HG03060 (cell line): ENCODE measurements around the gene DIPK1B.
"Not testable (repeated sequence)": the region's sequence is repeated elsewhere in the genome, so short reads cannot be mapped to it uniquely, and the experiment has no call there.

Experiments
- ATAC-seq: cut with Tn5 transposase; IDR thresholded peaks from one replicate; pipeline ENCODE4 v1.9.1; 2021; ENCODE audit warnings: low read depth, moderate number of reproducible peaks; ENCODE audit not compliant: unreplicated experiment

DIPK1B gene

GRCh38 chr9:136697821-136698526, 14.4 kb upstream of the DIPK1B start:
- no peak for ATAC-seq

- ATAC-seq = no peak
Measured at GRCh38 chr9:136698635-136699246, 13.6 kb upstream of the DIPK1B start.

- no peak for ATAC-seq
Measured at GRCh38 chr9:136700304-136700703, 12.1 kb upstream of the DIPK1B start.

DNA sequence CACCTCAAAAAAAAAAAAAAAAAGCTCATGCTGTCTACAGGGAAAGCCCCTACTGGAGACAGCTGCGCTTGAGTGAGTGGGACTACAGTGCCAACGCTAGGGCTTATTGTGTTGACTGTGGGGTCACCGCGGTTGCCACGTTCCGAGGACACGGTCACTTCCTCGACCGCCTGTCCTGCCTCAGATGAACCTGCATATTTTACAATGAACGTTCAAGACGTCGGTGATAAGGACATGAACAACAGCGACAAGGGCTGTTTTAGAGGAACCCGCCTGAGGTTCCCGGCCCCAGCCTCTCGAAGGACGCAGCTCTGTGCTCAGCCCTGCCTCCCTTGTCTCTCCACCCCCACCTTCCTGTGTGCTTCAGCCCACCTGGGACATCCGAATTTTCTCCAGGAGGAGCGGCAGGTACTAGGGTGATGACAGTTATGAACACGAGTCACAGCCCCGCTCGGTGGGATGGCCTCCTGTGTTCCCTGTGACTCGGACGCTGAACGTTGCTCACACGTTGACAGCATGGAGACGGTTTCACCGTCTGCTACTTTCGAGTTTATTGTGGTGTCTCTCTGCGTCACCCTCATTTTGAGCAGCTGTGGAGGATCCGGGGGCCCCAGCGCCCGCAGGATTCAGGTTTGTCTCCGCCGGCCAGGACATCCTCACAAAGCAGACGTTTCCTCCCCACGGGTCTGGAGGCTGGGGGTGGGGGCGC, 11.3 kb upstream of the DIPK1B start:
- no peak for ATAC-seq

GRCh38 chr9:136701668-136702053, 10.7 kb upstream of the DIPK1B start:
- no peak for ATAC-seq

- no peak for ATAC-seq
Measured at GRCh38 chr9:136703276-136703860, 9.0 kb upstream of the DIPK1B start.

GRCh38 chr9:136704741-136705140, 7.6 kb upstream of the DIPK1B start:
- ATAC-seq = not testable (repeated sequence)

DNA sequence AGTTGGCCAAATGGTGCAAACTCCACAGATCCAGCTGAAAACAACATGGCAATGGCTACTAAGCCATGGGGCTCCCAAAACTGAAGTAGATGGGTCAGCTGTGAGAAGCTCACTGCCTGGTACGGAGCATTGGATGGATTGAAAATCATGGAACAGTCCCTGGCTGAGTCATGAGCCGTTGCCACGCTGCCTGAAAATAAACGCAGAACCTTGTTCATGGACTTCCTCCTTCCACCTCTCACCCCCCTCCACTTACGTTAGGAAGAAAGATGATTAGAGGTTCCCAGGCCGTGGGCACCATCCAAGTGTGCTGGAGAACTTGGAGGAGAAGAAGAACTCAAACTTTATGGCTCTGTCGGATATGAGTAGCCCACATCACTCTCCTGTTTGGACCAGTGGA, 6.8 kb upstream of the DIPK1B start:
- ATAC-seq = no peak

DNA sequence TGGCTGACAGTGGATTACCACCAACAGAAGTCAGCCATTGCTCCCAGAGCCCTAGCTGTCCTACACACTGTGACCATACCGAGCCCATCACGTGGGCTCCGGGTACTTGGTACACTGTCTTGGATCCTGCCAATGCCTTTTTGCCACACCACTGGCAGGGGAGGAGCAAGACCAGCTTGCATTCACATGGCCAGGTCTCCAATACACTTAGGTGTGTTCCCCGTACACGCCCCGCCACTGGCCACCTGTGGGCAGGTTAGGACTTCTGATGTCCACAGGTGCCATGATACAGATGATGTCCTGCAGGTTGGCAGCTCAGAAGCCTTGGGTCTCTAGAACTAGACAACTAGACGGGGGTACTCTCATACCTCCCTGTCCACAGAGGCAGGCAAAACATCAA, 5.4 kb upstream of the DIPK1B start:
- no peak for ATAC-seq

DNA sequence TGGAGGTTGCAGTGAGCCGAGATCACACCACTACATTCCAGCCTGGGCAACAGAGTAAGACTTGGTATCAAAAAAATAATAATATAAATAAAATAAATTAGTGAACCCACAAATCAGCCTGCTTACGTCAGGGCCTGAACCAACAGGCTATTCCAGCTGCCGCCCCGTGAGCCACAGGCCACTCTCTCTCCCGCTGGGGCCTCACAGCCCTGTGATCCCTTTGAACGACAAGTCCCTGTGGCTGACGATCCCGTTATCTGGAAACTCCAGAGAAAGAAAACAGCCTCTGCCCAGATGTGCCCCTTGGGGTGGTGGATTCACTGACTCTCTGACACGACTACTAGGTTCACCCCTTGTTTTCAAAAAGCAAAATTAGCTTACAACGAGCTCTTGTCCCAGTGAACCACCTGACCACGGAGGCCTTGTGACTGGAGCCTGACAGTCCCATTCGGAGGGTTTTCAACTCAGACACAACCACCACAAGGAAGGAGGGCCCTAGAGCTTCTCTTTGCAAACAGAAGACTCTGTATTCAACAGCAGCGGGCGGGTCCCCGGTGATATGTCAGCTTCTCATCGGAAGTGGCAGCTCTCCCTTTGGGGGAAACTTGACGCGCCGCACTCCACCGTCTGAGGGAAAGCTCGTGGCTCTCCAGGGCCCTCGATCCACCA, 4.4 kb upstream of the DIPK1B start:
- no peak for ATAC-seq

- ATAC-seq = no peak
Measured at GRCh38 chr9:136709454-136710109, 2.8 kb upstream of the DIPK1B start.

- ATAC-seq = no peak
Measured at GRCh38 chr9:136710543-136710942, 1.8 kb upstream of the DIPK1B start.

DNA sequence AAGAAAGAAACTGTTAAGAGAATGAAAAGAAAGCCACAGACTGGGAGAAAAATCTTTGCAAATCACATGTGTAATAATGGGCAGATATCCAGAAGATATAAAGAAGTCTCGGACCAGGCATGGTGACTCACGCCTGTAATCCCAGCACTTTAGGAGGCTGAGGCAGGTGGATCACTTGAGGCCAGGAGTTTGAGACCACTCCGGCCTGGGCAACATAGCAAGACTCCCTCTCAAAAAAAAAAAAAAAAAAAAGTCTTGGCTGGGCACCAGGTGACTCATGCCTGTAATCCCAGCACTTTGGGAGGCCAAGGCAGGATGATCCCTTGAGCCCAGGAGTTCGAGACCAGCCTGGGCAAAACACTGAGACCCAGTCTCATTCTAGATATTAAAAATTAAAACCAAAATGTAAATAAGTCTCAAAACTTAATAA, 1.1 kb upstream of the DIPK1B start:
- ATAC-seq = not testable (repeated sequence)

DNA sequence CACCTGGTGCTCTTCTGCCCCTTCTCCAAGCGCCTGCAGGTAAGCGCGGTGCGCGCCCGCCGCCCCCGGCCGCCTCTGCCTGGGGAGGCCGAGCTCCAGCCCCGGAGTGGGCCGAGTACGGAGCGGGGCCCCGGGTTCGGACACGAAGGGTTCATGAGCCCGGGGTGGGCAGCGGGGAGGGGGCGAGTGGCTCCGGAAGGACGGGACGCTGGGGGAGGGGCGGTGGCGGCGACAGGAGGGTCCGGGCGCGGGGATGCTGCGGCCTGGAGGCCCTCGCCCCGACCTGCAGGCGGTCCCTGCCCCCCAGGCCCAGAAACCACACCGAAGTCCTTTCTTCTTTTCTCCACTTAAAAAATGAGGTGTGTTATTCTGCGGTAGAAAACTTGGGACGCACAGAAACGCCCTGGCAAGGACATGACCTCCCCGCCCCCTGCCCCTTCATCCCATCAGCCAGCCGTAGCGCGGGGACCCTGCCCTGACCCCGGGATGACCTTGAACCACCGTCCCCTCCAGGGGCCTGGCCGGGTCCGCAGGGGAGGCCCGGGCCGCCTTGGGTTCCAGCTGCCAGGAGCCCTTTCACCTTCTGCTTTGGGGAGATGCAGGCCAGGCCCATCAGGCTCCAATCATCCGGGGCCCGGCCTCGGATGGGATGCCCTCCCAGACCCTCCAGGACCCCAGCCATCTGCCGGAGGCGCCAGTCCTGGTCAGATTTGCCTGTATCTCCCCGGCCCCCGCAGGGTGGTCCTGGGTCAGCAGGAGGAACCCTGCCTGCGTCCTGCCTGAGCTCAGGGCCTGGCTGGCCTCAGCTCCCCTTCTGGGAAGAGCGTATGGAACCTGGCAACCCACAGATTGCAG, 545 bp downstream of the DIPK1B start:
- ATAC-seq = no peak

DNA sequence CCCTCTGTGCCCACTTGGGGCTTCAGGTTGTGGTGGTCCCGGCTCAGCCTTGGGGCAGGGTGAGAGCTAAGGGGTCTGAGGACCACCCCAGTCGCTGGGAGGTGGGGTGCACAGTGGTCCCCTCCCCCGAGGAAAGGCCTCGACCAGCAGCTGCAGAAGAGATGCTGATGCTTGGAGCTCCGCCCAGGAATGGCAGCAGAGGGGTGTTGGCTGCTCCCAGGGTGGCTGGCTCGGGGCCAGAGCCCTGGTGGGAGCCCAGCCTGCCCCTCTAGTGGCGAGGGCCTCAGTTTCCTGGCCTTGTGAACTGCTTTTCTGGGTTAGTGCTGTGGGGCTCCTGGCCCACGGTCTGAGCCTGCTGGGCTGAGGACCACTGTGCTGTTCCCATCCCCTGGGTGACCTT, 1.2 kb downstream of the DIPK1B start:
- ATAC-seq = no peak

DNA sequence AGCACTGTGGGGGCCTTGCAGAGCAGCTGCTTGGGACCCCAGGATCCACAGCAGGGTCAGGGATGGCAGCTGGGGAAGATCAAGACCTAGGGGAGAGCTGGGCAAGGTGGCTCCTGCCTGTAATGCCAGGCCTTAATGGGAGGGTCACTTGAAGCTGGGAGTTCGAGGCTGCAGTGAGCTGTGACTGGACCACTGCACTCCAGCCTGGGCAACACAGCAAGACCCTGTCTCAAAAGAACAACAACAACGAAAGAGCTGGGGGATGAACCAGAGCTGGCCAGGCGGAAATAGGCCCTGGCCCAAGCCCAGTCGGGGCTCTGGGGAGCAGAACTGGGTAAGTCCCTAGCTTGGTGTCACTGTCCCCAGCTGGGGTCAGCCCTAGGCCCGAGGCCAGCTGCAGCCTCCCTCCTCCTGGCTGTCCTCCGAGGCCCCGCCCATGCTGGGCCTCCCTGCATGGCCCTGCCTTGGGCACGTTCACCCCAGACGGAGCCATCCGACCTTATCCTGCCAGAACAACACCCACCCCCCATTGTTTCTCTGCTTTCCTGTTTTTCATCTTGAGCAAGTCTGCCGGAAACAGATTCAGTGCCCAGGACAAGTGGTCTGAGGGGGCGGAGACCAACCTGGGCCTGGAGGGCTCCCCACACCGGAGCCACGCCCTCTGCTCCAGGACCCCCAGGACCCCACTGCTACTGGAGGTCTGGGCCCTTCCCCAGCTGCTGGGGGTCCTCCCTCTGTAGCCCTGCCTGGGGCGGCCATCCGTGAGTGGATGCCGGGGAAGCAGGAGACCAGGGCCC, 1.9 kb downstream of the DIPK1B start:
- no peak for ATAC-seq

DNA sequence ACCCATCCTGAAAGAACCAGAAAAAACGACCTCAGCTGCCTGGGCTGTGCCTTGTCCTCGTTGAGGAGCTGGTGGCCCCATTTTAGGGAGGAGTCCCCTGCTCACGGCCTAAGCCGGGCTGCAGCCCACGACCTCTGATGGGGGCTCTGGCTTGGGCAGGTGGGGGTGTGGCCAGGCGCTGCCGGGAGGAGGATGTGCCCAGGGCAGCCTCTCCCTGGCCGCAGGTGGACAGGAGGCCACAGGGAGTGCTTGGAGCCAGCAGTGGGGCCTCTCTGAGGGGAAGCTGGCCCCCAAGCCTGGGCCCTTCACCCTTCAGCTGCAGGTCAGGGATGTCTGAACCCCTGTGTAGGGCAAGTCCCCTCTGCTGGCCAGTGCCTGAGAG, 2.5 kb downstream of the DIPK1B start:
- no peak for ATAC-seq

- no peak for ATAC-seq
Measured at GRCh38 chr9:136717399-136717798, 5.0 kb downstream of the DIPK1B start.
